ENCODE results near the gene CCL22. TPM values are rescaled to one million over a fixed set of nuclear protein-coding genes. Genes with fewer than 3 reads are reported as not detected.
"Not testable (repeated sequence)": the region's sequence is repeated elsewhere in the genome, so short reads cannot be mapped to it uniquely, and the experiment has no call there.

The CCL22 gene
- total and polyA plus RNA-seq, 5 experiments from 2014 or later, result 6.5 TPM; not detected in 3

- peaks cover 0 to 5% (median 2%) of the 10 kb centered on the region in 5 donors for H3K27me3 Mint-ChIP-seq
Observed at GRCh38 chr16:57394444-57394843, 35.9 kb downstream of the CCL22 start.

GRCh38 chr16:57395026-57395425, 36.4 kb downstream of the CCL22 start:
- peak overlapping the region in 1 of 10 donors; percentile 86 for H3K27ac Mint-ChIP-seq
- H3K36me3 Mint-ChIP-seq, result no peaks in the 10 kb centered on the region
- ATAC-seq (no peak), DNase-seq (no peak)
- H3K27me3 Mint-ChIP-seq, result peaks cover 0 to 5% (median 2%) of the 10 kb centered on the region in 5 donors
- POLR2A ChIA-PET, result no interaction called here
- H3K9me3 Mint-ChIP-seq, result no peaks in the 10 kb centered on the region
- H3K4me3 Mint-ChIP-seq, result no peak overlapping the region
- peaks cover 0 to 3% (median 0%) of the 10 kb centered on the region in 4 donors for H3K4me1 Mint-ChIP-seq

More at GRCh38 chr16:57394444-57394843, 35.9 kb downstream of the CCL22 start:
- H3K36me3 Mint-ChIP-seq, result no peaks in the 10 kb centered on the region
- POLR2A ChIA-PET, result no interaction called here
- H3K4me1 Mint-ChIP-seq, result no peaks in the 10 kb centered on the region
- H3K4me3 Mint-ChIP-seq, result no peak overlapping the region
- H3K27ac Mint-ChIP-seq, result no peak overlapping the region
- DNase-seq (no peak), ATAC-seq (no peak)
- no peaks in the 10 kb centered on the region for H3K9me3 Mint-ChIP-seq

- Mint-ChIP-seq H3K4me3 (no peak overlapping the region), H3K27ac (no peak overlapping the region), H3K27me3 (peaks cover 0 to 5% (median 3%) of the 10 kb centered on the region in 5 donors), H3K9me3 (no peaks in the 10 kb centered on the region), H3K36me3 (no peaks in the 10 kb centered on the region), H3K4me1 (peaks cover 0 to 4% (median 0%) of the 10 kb centered on the region in 4 donors)
- no peak for DNase-seq
- POLR2A ChIA-PET, result no interaction called here
- ATAC-seq, result no peak
Observed at GRCh38 chr16:57396786-57397185, 38.2 kb downstream of the CCL22 start.

GRCh38 chr16:57397493-57397892, 38.9 kb downstream of the CCL22 start:
- H3K27ac Mint-ChIP-seq, DNase-seq, POLR2A ChIA-PET, H3K4me1 Mint-ChIP-seq, H3K27me3 Mint-ChIP-seq, H3K36me3 Mint-ChIP-seq, H3K9me3 Mint-ChIP-seq, H3K4me3 Mint-ChIP-seq, ATAC-seq: not testable (repeated sequence)

GRCh38 chr16:57401943-57402640, 43.5 kb downstream of the CCL22 start:
- no peak for ATAC-seq
- Mint-ChIP-seq H3K27ac (no peak overlapping the region), H3K4me1 (peaks cover 0 to 7% (median 2%) of the 10 kb centered on the region in 4 donors), H3K36me3 (no peaks in the 10 kb centered on the region), H3K4me3 (no peak overlapping the region), H3K9me3 (no peaks in the 10 kb centered on the region), H3K27me3 (peaks cover 0 to 2% (median 1%) of the 10 kb centered on the region in 5 donors)
- no peak for DNase-seq
- POLR2A ChIA-PET, result no interaction called here

GRCh38 chr16:57403965-57404817, 45.6 kb downstream of the CCL22 start, which contains the start of gene CCL17:
CCL17 (plus strand) TSS chr16:57404767; CDS start chr16:57413933, 9,166 bp downstream.
- no peak for ATAC-seq

GRCh38 chr16:57405097-57405496, 46.5 kb downstream of the CCL22 start:
- Mint-ChIP-seq H3K9me3 (no peaks in the 10 kb centered on the region), H3K27ac (peak overlapping the region in 1 of 10 donors; percentile 57), H3K4me3 (no peak overlapping the region), H3K36me3 (no peaks in the 10 kb centered on the region), H3K4me1 (peaks cover 0 to 6% (median 4%) of the 10 kb centered on the region in 4 donors), H3K27me3 (peaks cover 0 to 3% (median 0%) of the 10 kb centered on the region in 5 donors)
- no peak for ATAC-seq
- POLR2A ChIA-PET, result no interaction called here
- DNase-seq, result no peak

More at GRCh38 chr16:57403965-57404817, 45.6 kb downstream of the CCL22 start, which contains the start of gene CCL17:
- Mint-ChIP-seq H3K4me3 (no peak within 1 kb of the TSS), H3K36me3 (no peaks in the 10 kb centered on the region), H3K4me1 (peaks cover 0 to 7% (median 4%) of the 10 kb centered on the region in 4 donors), H3K27ac (peak within 1 kb of the TSS in 2 of 10 donors; percentile 6 to 57), H3K27me3 (peaks cover 0 to 2% (median 0%) of the 10 kb centered on the region in 5 donors), H3K9me3 (no peaks in the 10 kb centered on the region)
- no peak for DNase-seq
- POLR2A ChIA-PET, result no interaction called here

GRCh38 chr16:57406881-57407280, 48.3 kb downstream of the CCL22 start:
- POLR2A ChIA-PET, result no interaction called here
- DNase-seq, result no peak
- no peak for ATAC-seq
- Mint-ChIP-seq H3K27ac (no peak overlapping the region), H3K4me1 (peaks cover 0 to 6% (median 3%) of the 10 kb centered on the region in 4 donors), H3K36me3 (no peaks in the 10 kb centered on the region), H3K9me3 (no peaks in the 10 kb centered on the region), H3K27me3 (peaks cover 0 to 2% (median 0%) of the 10 kb centered on the region in 5 donors), H3K4me3 (no peak overlapping the region)

GRCh38 chr16:57407521-57408353, 49.2 kb downstream of the CCL22 start:
- DNase-seq (no peak), ATAC-seq (no peak)
- POLR2A ChIA-PET, result no interaction called here
- Mint-ChIP-seq H3K9me3 (no peaks in the 10 kb centered on the region), H3K27ac (no peak overlapping the region), H3K4me1 (peaks cover 0 to 6% (median 3%) of the 10 kb centered on the region in 4 donors), H3K4me3 (no peak overlapping the region), H3K36me3 (no peaks in the 10 kb centered on the region), H3K27me3 (peaks cover 0 to 2% (median 0%) of the 10 kb centered on the region in 5 donors)

- peaks cover 0 to 13% (median 5%) of the 10 kb centered on the region in 4 donors for H3K4me1 Mint-ChIP-seq
- POLR2A ChIA-PET, result no interaction called here
- H3K36me3 Mint-ChIP-seq, result no peaks in the 10 kb centered on the region
- H3K9me3 Mint-ChIP-seq, result no peaks in the 10 kb centered on the region
- H3K4me3 Mint-ChIP-seq, result no peak overlapping the region
- ATAC-seq (no peak), DNase-seq (no peak)
- peaks cover 0 to 2% (median 0%) of the 10 kb centered on the region in 5 donors for H3K27me3 Mint-ChIP-seq
- H3K27ac Mint-ChIP-seq, result peak overlapping the region in 1 of 10 donors; percentile 12
Observed at GRCh38 chr16:57409065-57409464, 50.5 kb downstream of the CCL22 start.

GRCh38 chr16:57409870-57410587, 51.4 kb downstream of the CCL22 start:
- no peaks in the 10 kb centered on the region for H3K9me3 Mint-ChIP-seq
- ATAC-seq (no peak), DNase-seq (no peak)
- H3K4me3 Mint-ChIP-seq, result no peak overlapping the region
- peaks cover 0 to 2% (median 0%) of the 10 kb centered on the region in 5 donors for H3K27me3 Mint-ChIP-seq
- POLR2A ChIA-PET, result no interaction called here
- H3K27ac Mint-ChIP-seq, result no peak overlapping the region
- H3K36me3 Mint-ChIP-seq, result no peaks in the 10 kb centered on the region
- peaks cover 0 to 15% (median 4%) of the 10 kb centered on the region in 4 donors for H3K4me1 Mint-ChIP-seq
